D721Med (cell line): ENCODE results near the gene AZI2.

Experiments used
- DNase-seq: peaks from one replicate; pipeline ENCODE4 v3.0.0; 2011; ENCODE audit warnings: low spot score; ENCODE audit not compliant: insufficient read length
- FAIRE-seq: peaks from 2 replicates; lab custom pipeline; 2011; peaks lifted over from hg19 to GRCh38; lab: Jason Lieb, UNC
- CTCF ChIP-seq: IDR thresholded peaks from 2 replicates; pipeline ENCODE4 v1.5.1; 2012; ENCODE audit warnings: mild to moderate bottlenecking, control low read depth; ENCODE audit not compliant: insufficient read depth; ENCODE audit errors: missing control alignments

Gene AZI2

GRCh38 chr3:28315711-28316110 is 32.9 kb downstream of the AZI2 start:
- DNase-seq (no peak), FAIRE-seq (no peak)
- no peak for TF ChIP-seq CTCF

- DNase-seq (no peak), FAIRE-seq (no peak)
- no peak for TF ChIP-seq CTCF
Observed at GRCh38 chr3:28308196-28308595, 40.4 kb downstream of the AZI2 start.

GRCh38 chr3:28301688-28302087 is 46.9 kb downstream of the AZI2 start:
- no peak for TF ChIP-seq CTCF
- DNase-seq = no peak
- no peak for FAIRE-seq

- no peak for FAIRE-seq
Observed at GRCh38 chr3:28300345-28300962, 48.2 kb downstream of the AZI2 start.

GRCh38 chr3:28299705-28300104 is 48.9 kb downstream of the AZI2 start:
- DNase-seq = no peak
- no peak for TF ChIP-seq CTCF
- no peak for FAIRE-seq

More at GRCh38 chr3:28300345-28300962, 48.2 kb downstream of the AZI2 start:
- no peak for TF ChIP-seq CTCF
- no peak for DNase-seq

- TF ChIP-seq CTCF = no peak
- FAIRE-seq = no peak
- DNase-seq = no peak
Observed at GRCh38 chr3:28295898-28296490, 52.6 kb downstream of the AZI2 start.
